ENCODE measurements around the gene DDX41.

Gene DDX41

GRCh38 chr5:177503351-177504085, 13.2 kb downstream of the DDX41 start:
- DNase-seq (ENCODE audit: low read depth): no peak
- no peak overlapping the region for H3K4me3 ChIP-seq (ENCODE audit: low read length)
- TF ChIP-seq CTCF (conservative IDR thresholded peaks at IDR 0.05; ENCODE audit: low read depth, low read length): no peak

GRCh38 chr5:177502886-177503285, 13.9 kb downstream of the DDX41 start:
- TF ChIP-seq CTCF (conservative IDR thresholded peaks at IDR 0.05; ENCODE audit: low read depth, low read length): no peak
- H3K4me3 ChIP-seq (ENCODE audit: low read length): no peak overlapping the region
- no peak for DNase-seq (ENCODE audit: low read depth)

- H3K4me3 ChIP-seq (ENCODE audit: low read length): no peak overlapping the region
- TF ChIP-seq CTCF (conservative IDR thresholded peaks at IDR 0.05; ENCODE audit: low read depth, low read length): no peak
- DNase-seq (ENCODE audit: low read depth): no peak
Observed at GRCh38 chr5:177501874-177502678, 14.7 kb downstream of the DDX41 start.

GRCh38 chr5:177500685-177501522, 15.9 kb downstream of the DDX41 start:
- no peak overlapping the region for H3K4me3 ChIP-seq (ENCODE audit: low read length)
- peak; percentile 99 for TF ChIP-seq CTCF (conservative IDR thresholded peaks at IDR 0.05; ENCODE audit: low read depth, low read length)
- peak; percentile 40 for DNase-seq (ENCODE audit: low read depth)

- TF ChIP-seq CTCF (conservative IDR thresholded peaks at IDR 0.05; ENCODE audit: low read depth, low read length): no peak
- no peak overlapping the region for H3K4me3 ChIP-seq (ENCODE audit: low read length)
- no peak for DNase-seq (ENCODE audit: low read depth)
Observed at GRCh38 chr5:177499842-177500241, 16.9 kb downstream of the DDX41 start.

GRCh38 chr5:177498013-177498787, 18.6 kb downstream of the DDX41 start:
- TF ChIP-seq CTCF (conservative IDR thresholded peaks at IDR 0.05; ENCODE audit: low read depth, low read length): no peak
- no peak for DNase-seq (ENCODE audit: low read depth)
- H3K4me3 ChIP-seq (ENCODE audit: low read length): peak overlapping the region; percentile 57
